Body of pancreas (tissue), 4 donors: ENCODE data around the gene ZNF521.

Source experiments
- CTCF ChIP-seq, 7 experiments: fragments of 450-650 bp in 4 of 7; fragments of 200-600 bp in 3 of 7; sonication (generic) in 3 of 7; IDR thresholded peaks; one replicate each; pipeline ENCODE4 v1.5.1; 2016 to 2019; ENCODE audit warnings: antibody characterized with exemption in 7 of 7
- POLR2A ChIP-seq, 3 donors: fragments of 450-650 bp; IDR thresholded peaks; one replicate each; pipeline ENCODE4 v1.6.1; 2016; ENCODE audit warnings: antibody characterized with exemption in 3 of 3, mild to moderate bottlenecking in 2 of 3

- TF ChIP-seq CTCF (IDR thresholded peaks at IDR 0.05), result no peak
- no peak for TF ChIP-seq POLR2A (IDR thresholded peaks at IDR 0.05)
These were observed 8.4 kb upstream of the ZNF521 start for GRCh38 chr18:25360301-25360899.
